H1 (cell line): ENCODE measurements around the gene WTIP. TPM values are rescaled to one million over a fixed set of nuclear protein-coding genes. Genes with fewer than 3 reads are reported as not detected.

Experiments used
- CTCF ChIA-PET: fragments of 300-600 bp; sonication (Branson Sonifier 250); formaldehyde crosslinking; loops from one replicate; lab custom pipeline; 2021; ENCODE audit not compliant: partially characterized antibody; lab: Charles Lee
- POLR2A ChIA-PET: fragments of 300-600 bp; sonication (Branson Sonifier 250); formaldehyde crosslinking; loops from one replicate; lab custom pipeline; 2021; ENCODE audit warnings: inconsistent platforms; ENCODE audit not compliant: partially characterized antibody; lab: Charles Lee
- DNase-seq, 2 experiments: peaks; one replicate each; pipeline versions ENCODE4 v3.0.0 to v3.0.0-alpha.2; 2010 to 2022; ENCODE audit warnings: low spot score in 2 of 2, low read depth in 1 of 2, mixed read lengths in 1 of 2
- FAIRE-seq: peaks from 2 replicates; lab custom pipeline; 2011; peaks lifted over from hg19 to GRCh38; lab: Jason Lieb, UNC
- H2AFZ ChIP-seq: 2 replicates; pipeline ENCODE4 v1.8.1; 2012; ENCODE audit warnings: low read length, inconsistent platforms
- H2AK5ac ChIP-seq: 2 replicates; pipeline ENCODE4 v1.6.1; 2013; ENCODE audit warnings: low read depth, low read length
- H2BK120ac ChIP-seq: replicated peaks from 2 replicates; pipeline ENCODE3; 2013; ENCODE audit warnings: low read depth, low read length, inconsistent platforms
- H2BK12ac ChIP-seq: 2 replicates; pipeline ENCODE4 v1.6.1; 2013; ENCODE audit warnings: low read depth, low read length
- H2BK15ac ChIP-seq: 2 replicates; pipeline ENCODE4 v1.6.1; 2013; ENCODE audit warnings: low read length
- H2BK20ac ChIP-seq: 2 replicates; pipeline ENCODE4 v1.6.1; 2013; ENCODE audit warnings: low read length
- H2BK5ac ChIP-seq: 2 replicates; pipeline ENCODE4 v1.6.1; 2013; ENCODE audit warnings: low read depth, low read length
- H3K14ac ChIP-seq: 2 replicates; pipeline ENCODE4 v1.6.1; 2013; ENCODE audit warnings: inconsistent platforms; ENCODE audit not compliant: insufficient read length
- H3K18ac ChIP-seq: 2 replicates; pipeline ENCODE4 v1.6.1; 2013; ENCODE audit warnings: low read length; ENCODE audit errors: extremely low read depth
- H3K23ac ChIP-seq: 2 replicates; pipeline ENCODE4 v1.6.1; 2013; ENCODE audit warnings: inconsistent platforms; ENCODE audit not compliant: insufficient read length
- H3K23me2 ChIP-seq: 2 replicates; pipeline ENCODE4 v1.6.1; 2013; ENCODE audit warnings: low read depth, low read length
- H3K27ac ChIP-seq: 2 replicates; pipeline ENCODE4 v1.6.1; 2011; ENCODE audit warnings: low read depth, low read length, inconsistent platforms
- H3K27me3 ChIP-seq, 4 experiments: replicated peaks in 1 of 4; 1 replicate in 1 of 4; 2 replicates in 3 of 4; pipeline versions ENCODE4 v1.6.1 to v1.8.1; 2011 to 2013; ENCODE audit warnings: low read length in 3 of 4, mild to moderate bottlenecking in 3 of 4, inconsistent platforms in 2 of 4, mixed read lengths in 2 of 4, moderate library complexity in 1 of 4; ENCODE audit not compliant: control insufficient read depth in 3 of 4, insufficient read depth in 3 of 4; ENCODE audit errors: extremely low read depth in 1 of 4
- H3K36me3 ChIP-seq, 4 experiments: 2 replicates each; pipeline versions ENCODE4 v1.6.1 to v1.8.1; 2011 to 2013; ENCODE audit warnings: mild to moderate bottlenecking in 4 of 4, low read length in 3 of 4, moderate library complexity in 2 of 4, control low read depth in 1 of 4, inconsistent platforms in 1 of 4; ENCODE audit not compliant: insufficient read depth in 4 of 4, control insufficient read depth in 2 of 4
- H3K4ac ChIP-seq: replicated peaks from 2 replicates; pipeline ENCODE3; 2013; ENCODE audit warnings: low read length, low read depth, mixed read lengths, inconsistent platforms; ENCODE audit not compliant: insufficient read length
- H3K4me1 ChIP-seq, 4 experiments: replicated peaks in 1 of 4; 1 replicate in 1 of 4; 2 replicates in 3 of 4; pipeline versions ENCODE4 v1.6.1 to v1.8.1; 2011 to 2013; ENCODE audit warnings: low read length in 3 of 4, inconsistent platforms in 2 of 4, mixed read lengths in 1 of 4; ENCODE audit not compliant: insufficient read depth in 4 of 4, control insufficient read depth in 3 of 4
- H3K4me2 ChIP-seq, 2 experiments: 2 replicates each; pipeline versions ENCODE4 v1.6.1 to v1.8.1; 2011 to 2013; ENCODE audit warnings: low read depth in 2 of 2, low read length in 2 of 2, control low read depth in 1 of 2, inconsistent platforms in 1 of 2, mild to moderate bottlenecking in 1 of 2; ENCODE audit not compliant: insufficient read depth in 1 of 2
- H3K4me3 ChIP-seq, 4 experiments: fragments of 200-600, 300-600 bp in 1 of 4; sonication (generic), shearing (Covaris generic), sonication (Bioruptor Twin) in 1 of 4; 2 replicates each; pipeline versions ENCODE4 v1.5.1 to v1.8.1; 2011 to 2016; ENCODE audit warnings: low read length in 4 of 4, low read depth in 3 of 4, control low read depth in 2 of 4, inconsistent platforms in 2 of 4, mild to moderate bottlenecking in 2 of 4, mixed read lengths in 1 of 4, moderate library complexity in 1 of 4; ENCODE audit not compliant: insufficient read depth in 2 of 4; ENCODE audit errors: extremely low read depth in 1 of 4
- H3K56ac ChIP-seq: replicated peaks from 2 replicates; pipeline ENCODE3; 2013; ENCODE audit warnings: low read depth, mild to moderate bottlenecking, mixed read lengths, low read length, inconsistent platforms; ENCODE audit not compliant: insufficient read length
- H3K79me1 ChIP-seq: 2 replicates; pipeline ENCODE4 v1.6.1; 2013; ENCODE audit warnings: low read depth, low read length, control low read depth
- H3K79me2 ChIP-seq, 2 experiments: 2 replicates each; pipeline versions ENCODE4 v1.6.1 to v1.8.1; 2012 to 2013; ENCODE audit warnings: low read length in 2 of 2, mild to moderate bottlenecking in 2 of 2, inconsistent platforms in 1 of 2; ENCODE audit not compliant: insufficient read depth in 2 of 2, control insufficient read depth in 1 of 2
- H3K9ac ChIP-seq, 4 experiments: replicated peaks in 1 of 4; 1 replicate in 1 of 4; 2 replicates in 3 of 4; pipeline versions ENCODE4 v1.6.1 to v1.8.1; 2011 to 2013; ENCODE audit warnings: low read depth in 3 of 4, low read length in 3 of 4, control low read depth in 2 of 4, mild to moderate bottlenecking in 2 of 4, moderate library complexity in 2 of 4, inconsistent platforms in 1 of 4; ENCODE audit errors: extremely low read depth in 1 of 4
- H3K9me3 ChIP-seq, 2 experiments: 2 replicates each; pipeline versions ENCODE4 v1.6.1 to v1.8.1; 2012 to 2013; ENCODE audit warnings: mild to moderate bottlenecking in 2 of 2, moderate library complexity in 2 of 2, control low read depth in 1 of 2, inconsistent platforms in 1 of 2, low read depth in 1 of 2, low read length in 1 of 2, mixed read lengths in 1 of 2; ENCODE audit not compliant: insufficient read depth in 2 of 2
- H4K20me1 ChIP-seq, 2 experiments: replicated peaks in 1 of 2; 2 replicates each; pipeline versions ENCODE3 to v1.8.1; 2011 to 2013; ENCODE audit warnings: inconsistent platforms in 2 of 2, low read length in 2 of 2, mild to moderate bottlenecking in 1 of 2; ENCODE audit not compliant: insufficient read depth in 2 of 2, control insufficient read depth in 1 of 2
- H4K5ac ChIP-seq: 2 replicates; pipeline ENCODE4 v1.6.1; 2013; ENCODE audit warnings: low read length, low read depth, mixed read lengths, inconsistent platforms; ENCODE audit not compliant: insufficient read length
- H4K8ac ChIP-seq: 2 replicates; pipeline ENCODE4 v1.8.0; 2013; ENCODE audit warnings: mild to moderate bottlenecking, moderate library complexity, low read length, inconsistent platforms; ENCODE audit not compliant: insufficient read depth; ENCODE audit errors: extremely low read depth
- H4K91ac ChIP-seq: replicated peaks from 2 replicates; pipeline ENCODE3; 2013; ENCODE audit warnings: low read length, mixed read lengths, inconsistent platforms; ENCODE audit not compliant: insufficient read length
- ASH2L ChIP-seq: fragments of 200-600, 300-600 bp; sonication (generic); IDR thresholded peaks from one replicate; pipeline ENCODE4 v1.7.1; 2017; ENCODE audit warnings: low read length
- EZH2 ChIP-seq: fragments of 200-600 bp; sonication (generic); IDR thresholded peaks from 2 replicates; pipeline ENCODE4 v1.7.1; 2012; ENCODE audit warnings: low read depth, mild to moderate bottlenecking, moderate library complexity, low read length, inconsistent platforms; ENCODE audit not compliant: severe bottlenecking
- HDAC2 ChIP-seq, 2 experiments: fragments of 300-600 bp in 1 of 2; sonication (generic) in 1 of 2; IDR thresholded peaks; 2 replicates each; pipeline ENCODE4 v1.6.1; 2011 to 2012; ENCODE audit warnings: low read depth in 2 of 2, low read length in 2 of 2, mild to moderate bottlenecking in 2 of 2, moderate library complexity in 2 of 2, borderline replicate concordance in 1 of 2, inconsistent platforms in 1 of 2
- MAFK ChIP-seq: IDR thresholded peaks from 2 replicates; pipeline ENCODE4 v1.6.1; 2012; ENCODE audit warnings: low read depth, mild to moderate bottlenecking, improper control_type of control experiment, low read length
- NANOG ChIP-seq: IDR thresholded peaks from 2 replicates; pipeline ENCODE4 v1.6.1; 2011; ENCODE audit warnings: low read length, low read depth, mild to moderate bottlenecking, inconsistent platforms; ENCODE audit not compliant: insufficient read depth, poor library complexity, severe bottlenecking
- NRF1 ChIP-seq: IDR thresholded peaks from 2 replicates; pipeline ENCODE4 v1.6.1; 2011; ENCODE audit warnings: mild to moderate bottlenecking, low read depth, low read length, improper control_type of control experiment
- POLR2A ChIP-seq, 2 experiments: IDR thresholded peaks; 1 replicate in 1 of 2; 2 replicates in 1 of 2; pipeline ENCODE4 v1.6.1; 2011; ENCODE audit warnings: low read depth in 2 of 2, low read length in 2 of 2, mild to moderate bottlenecking in 2 of 2; ENCODE audit errors: control extremely low read depth in 1 of 2
- RXRA ChIP-seq: IDR thresholded peaks from 2 replicates; pipeline ENCODE4 v1.6.1; 2011; ENCODE audit warnings: low read depth, mild to moderate bottlenecking, low read length, moderate library complexity; ENCODE audit not compliant: insufficient read depth
- SUZ12 ChIP-seq: fragments of 200-600 bp; sonication (generic); IDR thresholded peaks from 2 replicates; pipeline ENCODE4 v1.6.1; 2012; ENCODE audit warnings: mild to moderate bottlenecking, inconsistent platforms, low read length, moderate library complexity, mixed read lengths
- TAF1 ChIP-seq: IDR thresholded peaks from 2 replicates; pipeline ENCODE4 v1.6.1; 2011; ENCODE audit warnings: mild to moderate bottlenecking, low read depth, low read length
- TCF12 ChIP-seq: IDR thresholded peaks from 2 replicates; pipeline ENCODE4 v1.6.1; 2011; ENCODE audit warnings: low read depth, mild to moderate bottlenecking, low read length
- WGBS, 2 experiments: shearing (Covaris generic) in 1 of 2; methylation state at CpG; one replicate each; pipeline versions ENCODE4 v1.1.6 to v1.1.7; 2013 to 2015; ENCODE audit warnings: low lambda C conversion rate in 2 of 2, mixed read lengths in 2 of 2, inconsistent platforms in 1 of 2, low coverage in 1 of 2, missing lambda C conversion rate in 1 of 2; ENCODE audit not compliant: insufficient replicate concordance in 2 of 2, insufficient coverage in 1 of 2, insufficient read length in 1 of 2; ENCODE audit errors: extremely low coverage in 1 of 2, missing lambda C conversion rate in 1 of 2; 5-methylcytosine and 5-hydroxymethylcytosine counted together
- polyA plus RNA-seq, 7 experiments: library from polyadenylated mRNA; depleted of rRNA in 3 of 7; stranded (reverse) in 5 of 7; unstranded in 2 of 7; fragments of >200 nt in 5 of 7; fragments of 200-250 nt in 2 of 7; gene quantifications; 1 replicate in 5 of 7; 2 replicates in 1 of 7; 4 replicates in 1 of 7; pipeline versions ENCODE4 v1.2.1 to v1.2.3, GENCODE V29; 2011 to 2013; ENCODE audit warnings: missing spikeins in 2 of 7, mixed read lengths in 2 of 7
- total RNA-seq: library from RNA; stranded (reverse); fragmentation: NEBNext Ultra II Directional; extraction: Animal tissue kit (Norgen Biotek cat#: 25700); gene quantifications from 2 replicates; pipeline ENCODE4 v1.2.1, GENCODE V29; 2021
- TF ChIP-seq, protein P1 (sequence below): IDR thresholded peaks from 2 replicates; pipeline ENCODE4 v1.6.1; 2012; ENCODE audit warnings: inconsistent platforms
- TF ChIP-seq, protein P2 (sequence below): IDR thresholded peaks from 2 replicates; pipeline ENCODE4 v1.6.1; 2011; ENCODE audit warnings: low read length, improper control_type of control experiment

Gene WTIP
- total and polyA plus RNA-seq, 2 of the 8 experiments (the other 6 are each of a cell fraction or from before 2014, with no cell fraction given): 8.7 to 15.4 TPM

DNA sequence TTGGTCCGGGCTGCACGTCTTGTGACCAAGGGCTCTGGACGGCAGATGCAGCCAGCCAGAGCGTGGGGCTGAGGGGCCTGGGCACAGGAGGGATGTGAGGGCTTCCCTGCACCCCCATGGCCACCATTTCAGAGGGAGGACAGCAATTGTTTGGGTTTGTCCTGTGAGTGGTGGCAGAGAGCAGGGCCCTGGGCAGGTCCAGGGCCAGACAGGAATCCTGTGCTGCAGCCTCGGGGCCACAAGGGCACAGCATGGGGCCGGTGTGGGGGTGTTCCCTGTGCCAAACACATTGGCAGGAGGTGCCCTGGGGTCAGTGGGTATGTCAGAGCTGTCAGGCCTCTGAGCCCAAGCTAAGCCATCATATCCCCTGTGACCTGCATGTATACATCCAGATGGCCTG, 32.2 kb downstream of the WTIP start:
- H4K20me1 ChIP-seq: no peaks in the 10 kb centered on the region
- H4K8ac ChIP-seq: no peak overlapping the region
- no peak overlapping the region for H2BK5ac ChIP-seq
- H3K18ac ChIP-seq: no peak overlapping the region; the same call in 1 of the 2 replicates
- H3K23ac ChIP-seq: no peak overlapping the region
- no peak overlapping the region for H2BK12ac ChIP-seq
- no peaks in the 10 kb centered on the region for H3K79me2 ChIP-seq
- H3K14ac ChIP-seq: no peak overlapping the region
- H3K56ac ChIP-seq: no peak overlapping the region
- CTCF ChIA-PET: no interaction called here
- H4K91ac ChIP-seq: no peak overlapping the region
- no peak overlapping the region for H2BK15ac ChIP-seq
- POLR2A ChIA-PET: no interaction called here
- H3K4me3 ChIP-seq: no peak overlapping the region
- FAIRE-seq (no peak), DNase-seq (no peak)
- no peak overlapping the region for H2AFZ ChIP-seq
- H3K9ac ChIP-seq: no peak overlapping the region
- no peaks in the 10 kb centered on the region for H3K79me1 ChIP-seq
- H3K23me2 ChIP-seq: no peaks in the 10 kb centered on the region
- no peaks in the 10 kb centered on the region for H3K4me1 ChIP-seq
- H3K4me2 ChIP-seq: no peak overlapping the region
- H3K4ac ChIP-seq: no peak overlapping the region
- H3K36me3 ChIP-seq: no peaks in the 10 kb centered on the region
- H4K5ac ChIP-seq: no peak overlapping the region
- no peak overlapping the region for H3K27ac ChIP-seq
- no peak overlapping the region for H2AK5ac ChIP-seq
- H3K9me3 ChIP-seq: peaks cover 3 to 12% of the 10 kb centered on the region in 2 experiments; a peak in 3 of 4 replicates
- WGBS, 2 experiments: 91% methylated on average over 6 of the region's 6 CpGs; no CpG with 5 or more reads in 1 of the 2 experiments
- no peaks in the 10 kb centered on the region for H3K27me3 ChIP-seq
- no peak overlapping the region for H2BK120ac ChIP-seq
- no peak overlapping the region for H2BK20ac ChIP-seq
- no peak for TF ChIP-seq SUZ12
- no peak for TF ChIP-seq ASH2L
- TF ChIP-seq POLR2A (IDR thresholded peaks at IDR 0.05; ENCODE audit: control extremely low read depth in 1 of 2, low read depth in 2 of 2, low read length in 2 of 2): no peak
- TF ChIP-seq NRF1: no peak
- TF ChIP-seq NANOG: no peak
- TF ChIP-seq, protein P1, sequence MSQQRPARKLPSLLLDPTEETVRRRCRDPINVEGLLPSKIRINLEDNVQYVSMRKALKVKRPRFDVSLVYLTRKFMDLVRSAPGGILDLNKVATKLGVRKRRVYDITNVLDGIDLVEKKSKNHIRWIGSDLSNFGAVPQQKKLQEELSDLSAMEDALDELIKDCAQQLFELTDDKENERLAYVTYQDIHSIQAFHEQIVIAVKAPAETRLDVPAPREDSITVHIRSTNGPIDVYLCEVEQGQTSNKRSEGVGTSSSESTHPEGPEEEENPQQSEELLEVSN: no peak
- TF ChIP-seq EZH2: no peak
- TF ChIP-seq, protein P2, sequence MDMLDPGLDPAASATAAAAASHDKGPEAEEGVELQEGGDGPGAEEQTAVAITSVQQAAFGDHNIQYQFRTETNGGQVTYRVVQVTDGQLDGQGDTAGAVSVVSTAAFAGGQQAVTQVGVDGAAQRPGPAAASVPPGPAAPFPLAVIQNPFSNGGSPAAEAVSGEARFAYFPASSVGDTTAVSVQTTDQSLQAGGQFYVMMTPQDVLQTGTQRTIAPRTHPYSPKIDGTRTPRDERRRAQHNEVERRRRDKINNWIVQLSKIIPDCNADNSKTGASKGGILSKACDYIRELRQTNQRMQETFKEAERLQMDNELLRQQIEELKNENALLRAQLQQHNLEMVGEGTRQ: no peak
- no peak for TF ChIP-seq MAFK
- no peak for TF ChIP-seq HDAC2 (IDR thresholded peaks at IDR 0.05; ENCODE audit: borderline replicate concordance in 1 of 2, low read depth in 2 of 2, low read length in 2 of 2)
- no peak for TF ChIP-seq TAF1
- no peak for TF ChIP-seq RXRA
- TF ChIP-seq TCF12: no peak
